ENCODE measurements around the gene RPL12. TPM values are rescaled to one million over a fixed set of nuclear protein-coding genes. Genes with fewer than 3 reads are reported as not detected.

The RPL12 gene
- total and polyA plus RNA-seq, 9 of the 15 experiments (the other 6 are each of a cell fraction or from before 2014, with no cell fraction given), result 1,614 to 4,558 (median 2,531) TPM

DNA sequence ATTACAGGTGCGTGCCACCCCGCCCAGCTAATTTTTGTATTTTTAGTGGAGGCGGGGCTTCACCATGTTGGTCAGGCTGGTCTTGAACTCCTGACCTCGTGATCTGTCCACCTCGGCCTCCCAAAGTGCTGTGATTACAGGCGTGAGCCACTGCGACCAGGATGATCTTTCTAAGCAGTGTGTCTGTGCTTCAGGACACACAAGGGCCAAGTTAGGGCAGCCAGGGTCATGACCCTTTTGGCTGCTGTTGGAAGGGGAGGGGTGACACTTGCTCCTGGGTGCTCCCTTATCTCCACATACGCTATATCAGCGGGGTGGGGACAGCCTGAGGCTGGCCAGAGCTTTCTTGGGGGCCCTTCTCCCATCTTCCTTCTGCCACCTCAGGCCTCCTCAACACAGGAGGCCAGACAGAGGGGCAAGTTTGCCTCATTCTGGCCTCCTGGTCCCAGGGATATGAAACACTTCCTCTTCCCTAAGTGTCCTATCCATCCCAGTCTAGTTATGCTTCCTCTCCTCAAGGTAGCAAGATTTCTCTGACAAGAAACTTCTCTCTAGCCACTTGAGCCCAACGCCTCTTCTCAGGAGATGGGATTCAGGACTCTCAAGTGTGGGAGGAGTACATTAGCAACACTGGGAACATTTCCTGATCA lies 28.9 kb downstream of the RPL12 start (continued):
- no peak for TF ChIP-seq ZNF584 (CRISPR knock-in tag; IDR thresholded peaks at IDR 0.05; ENCODE audit: low read depth)
- no peak for TF ChIP-seq ZNF79 (CRISPR knock-in tag; IDR thresholded peaks at IDR 0.05; ENCODE audit: low read depth)
- TF ChIP-seq SMAD4 (CRISPR knock-in tag; conservative IDR thresholded peaks at IDR 0.05), result peak; percentile 37; the same call in 1 of the 2 replicates
- TF ChIP-seq EWSR1 (IDR thresholded peaks at IDR 0.05; ENCODE audit: borderline replicate concordance, low read depth, partially characterized antibody), result no peak
- TF ChIP-seq PURB (CRISPR knock-in tag; IDR thresholded peaks at IDR 0.05; ENCODE audit: low read depth), result no peak
- TF ChIP-seq, protein P1, sequence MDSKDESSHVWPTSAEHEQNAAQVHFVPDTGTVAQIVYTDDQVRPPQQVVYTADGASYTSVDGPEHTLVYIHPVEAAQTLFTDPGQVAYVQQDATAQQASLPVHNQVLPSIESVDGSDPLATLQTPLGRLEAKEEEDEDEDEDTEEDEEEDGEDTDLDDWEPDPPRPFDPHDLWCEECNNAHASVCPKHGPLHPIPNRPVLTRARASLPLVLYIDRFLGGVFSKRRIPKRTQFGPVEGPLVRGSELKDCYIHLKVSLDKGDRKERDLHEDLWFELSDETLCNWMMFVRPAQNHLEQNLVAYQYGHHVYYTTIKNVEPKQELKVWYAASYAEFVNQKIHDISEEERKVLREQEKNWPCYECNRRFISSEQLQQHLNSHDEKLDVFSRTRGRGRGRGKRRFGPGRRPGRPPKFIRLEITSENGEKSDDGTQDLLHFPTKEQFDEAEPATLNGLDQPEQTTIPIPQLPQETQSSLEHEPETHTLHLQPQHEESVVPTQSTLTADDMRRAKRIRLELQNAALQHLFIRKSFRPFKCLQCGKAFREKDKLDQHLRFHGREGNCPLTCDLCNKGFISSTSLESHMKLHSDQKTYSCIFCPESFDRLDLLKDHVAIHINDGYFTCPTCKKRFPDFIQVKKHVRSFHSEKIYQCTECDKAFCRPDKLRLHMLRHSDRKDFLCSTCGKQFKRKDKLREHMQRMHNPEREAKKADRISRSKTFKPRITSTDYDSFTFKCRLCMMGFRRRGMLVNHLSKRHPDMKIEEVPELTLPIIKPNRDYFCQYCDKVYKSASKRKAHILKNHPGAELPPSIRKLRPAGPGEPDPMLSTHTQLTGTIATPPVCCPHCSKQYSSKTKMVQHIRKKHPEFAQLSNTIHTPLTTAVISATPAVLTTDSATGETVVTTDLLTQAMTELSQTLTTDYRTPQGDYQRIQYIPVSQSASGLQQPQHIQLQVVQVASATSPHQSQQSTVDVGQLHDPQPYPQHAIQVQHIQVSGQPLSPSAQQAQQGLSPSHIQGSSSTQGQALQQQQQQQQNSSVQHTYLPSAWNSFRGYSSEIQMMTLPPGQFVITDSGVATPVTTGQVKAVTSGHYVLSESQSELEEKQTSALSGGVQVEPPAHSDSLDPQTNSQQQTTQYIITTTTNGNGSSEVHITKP (IDR thresholded peaks at IDR 0.05; ENCODE audit: partially characterized antibody), result no peak
- TF ChIP-seq ZNF444 (CRISPR knock-in tag; IDR thresholded peaks at IDR 0.05), result no peak
- TF ChIP-seq NCOA4 (IDR thresholded peaks at IDR 0.05; ENCODE audit: partially characterized antibody), result no peak
- no peak for TF ChIP-seq ZNF143 (CRISPR knock-in tag; IDR thresholded peaks at IDR 0.05)
- no peak for TF ChIP-seq MCM5 (IDR thresholded peaks at IDR 0.05; ENCODE audit: low read depth)
- no peak for TF ChIP-seq STAT6 (CRISPR knock-in tag; IDR thresholded peaks at IDR 0.05)
- TF ChIP-seq POLR2A (conservative IDR thresholded peaks at IDR 0.05), result no peak
- no peak for TF ChIP-seq FOXK2 (conservative IDR thresholded peaks at IDR 0.05 in 1 of 2, IDR thresholded peaks at IDR 0.05 in 1 of 2; ENCODE audit: low read depth in 2 of 2)
- TF ChIP-seq FOXA1 (IDR thresholded peaks at IDR 0.05; ENCODE audit: borderline replicate concordance), result no peak
- no peak for TF ChIP-seq LCOR (CRISPR knock-in tag; IDR thresholded peaks at IDR 0.05)
- TF ChIP-seq L3MBTL2 (IDR thresholded peaks at IDR 0.05), result 0 out of 2 replicates have a peak, but pooled peaks have one; percentile 29
- no peak for TF ChIP-seq POLR2B (IDR thresholded peaks at IDR 0.05; ENCODE audit: low read depth, partially characterized antibody)
- TF ChIP-seq RBM25 (IDR thresholded peaks at IDR 0.05; ENCODE audit: low read depth, low read length, severe bottlenecking), result no peak
- TF ChIP-seq ETV1 (tag; conservative IDR thresholded peaks at IDR 0.05; ENCODE audit: low read depth), result no peak
- TF ChIP-seq, protein P2, sequence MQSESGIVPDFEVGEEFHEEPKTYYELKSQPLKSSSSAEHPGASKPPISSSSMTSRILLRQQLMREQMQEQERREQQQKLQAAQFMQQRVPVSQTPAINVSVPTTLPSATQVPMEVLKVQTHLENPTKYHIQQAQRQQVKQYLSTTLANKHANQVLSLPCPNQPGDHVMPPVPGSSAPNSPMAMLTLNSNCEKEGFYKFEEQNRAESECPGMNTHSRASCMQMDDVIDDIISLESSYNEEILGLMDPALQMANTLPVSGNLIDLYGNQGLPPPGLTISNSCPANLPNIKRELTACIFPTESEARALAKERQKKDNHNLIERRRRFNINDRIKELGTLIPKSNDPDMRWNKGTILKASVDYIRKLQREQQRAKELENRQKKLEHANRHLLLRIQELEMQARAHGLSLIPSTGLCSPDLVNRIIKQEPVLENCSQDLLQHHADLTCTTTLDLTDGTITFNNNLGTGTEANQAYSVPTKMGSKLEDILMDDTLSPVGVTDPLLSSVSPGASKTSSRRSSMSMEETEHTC (IDR thresholded peaks at IDR 0.05), result no peak
- no peak for TF ChIP-seq PTTG1 (tag; IDR thresholded peaks at IDR 0.05; ENCODE audit: low read depth)
- peak; percentile 83; the same call in 1 of the 2 replicates for TF ChIP-seq CTBP1 (IDR thresholded peaks at IDR 0.05; ENCODE audit: borderline replicate concordance)

Data from K562 (cell line).